ENCODE data around the gene RETREG1. TPM values are rescaled to one million over a fixed set of nuclear protein-coding genes. Genes with fewer than 3 reads are reported as not detected.

The RETREG1 gene
- total and polyA plus RNA-seq, 9 donors, result 1.0 to 20.0 (median 4.0) TPM

GRCh38 chr5:16431490-16431889, 185.3 kb downstream of the RETREG1 start:
- intact Hi-C loops (cut with DNase I), result no loop called here
- DNase-seq, result no peak
- Histone ChIP-seq H3K4me3 (no peak overlapping the region), H3K27me3 (no peaks in the 10 kb centered on the region), H3K36me3 (no peaks in the 10 kb centered on the region), H3K27ac (no peak overlapping the region), H3K4me1 (ENCODE audit: insufficient read depth) (no peaks in the 10 kb centered on the region), H3K9me3 (no peaks in the 10 kb centered on the region)
- no peak for TF ChIP-seq EP300 (IDR thresholded peaks at IDR 0.05)
- no peak for TF ChIP-seq CTCF (IDR thresholded peaks at IDR 0.05)
- TF ChIP-seq POLR2A (IDR thresholded peaks at IDR 0.05), result no peak
- WGBS, 3 donors, result 65 to 78% (median 69%) methylated on average over 2 of the region's 2 CpGs

GRCh38 chr5:16430349-16431089, 186.3 kb downstream of the RETREG1 start:
- DNase-seq, result no peak
- TF ChIP-seq POLR2A (IDR thresholded peaks at IDR 0.05) (no peak), CTCF (IDR thresholded peaks at IDR 0.05) (no peak), EP300 (IDR thresholded peaks at IDR 0.05) (no peak)
- Histone ChIP-seq H3K36me3 (no peaks in the 10 kb centered on the region), H3K27ac (no peak overlapping the region), H3K4me3 (no peak overlapping the region), H3K4me1 (ENCODE audit: insufficient read depth) (no peaks in the 10 kb centered on the region), H3K27me3 (no peaks in the 10 kb centered on the region), H3K9me3 (no peaks in the 10 kb centered on the region)
- intact Hi-C loops (cut with DNase I), result no loop called here
- WGBS, 3 donors, result 85 to 90% (median 88%) methylated on average over 7 of the region's 7 CpGs

GRCh38 chr5:16428359-16428758, 188.4 kb downstream of the RETREG1 start:
- Histone ChIP-seq H3K9me3 (no peaks in the 10 kb centered on the region), H3K4me3 (no peak overlapping the region), H3K4me1 (ENCODE audit: insufficient read depth) (no peaks in the 10 kb centered on the region), H3K27me3 (no peaks in the 10 kb centered on the region), H3K27ac (no peak overlapping the region), H3K36me3 (no peaks in the 10 kb centered on the region)
- WGBS, 3 donors, result 79 to 86% (median 84%) methylated on average over 4 of the region's 4 CpGs
- DNase-seq, result no peak
- TF ChIP-seq EP300 (IDR thresholded peaks at IDR 0.05) (no peak), POLR2A (IDR thresholded peaks at IDR 0.05) (no peak), CTCF (IDR thresholded peaks at IDR 0.05) (no peak)
- intact Hi-C loops (cut with DNase I), result no loop called here

GRCh38 chr5:16427587-16427986, 189.2 kb downstream of the RETREG1 start:
- no peaks in the 10 kb centered on the region for H3K9me3 ChIP-seq
- no peak overlapping the region for H3K4me3 ChIP-seq
- no peaks in the 10 kb centered on the region for H3K36me3 ChIP-seq
- intact Hi-C loops (cut with DNase I), result no loop called here
- 14 to 28% (median 18%) methylated on average over 11 of the region's 11 CpGs for WGBS, 3 donors
- H3K4me1 ChIP-seq (ENCODE audit: insufficient read depth), result no peaks in the 10 kb centered on the region
- no peaks in the 10 kb centered on the region for H3K27me3 ChIP-seq
- DNase-seq, result no peak
- H3K27ac ChIP-seq, result no peak overlapping the region
- no peak for TF ChIP-seq EP300 (IDR thresholded peaks at IDR 0.05)

Small RNA genes within 50 kb of the gene (small RNA-seq; reads per million reads assigned to genes)
- gene RF00019, result not detected

Other genes with a start within 250 kb of the RETREG1 start
- 10 to 100 TPM; 18.0 to 25.0 (median 20.4) TPM for gene ZNF622, start 151.2 kb downstream of the RETREG1 start, total RNA-seq
- gene ZNF622, start 151.2 kb downstream of the RETREG1 start, polyA plus RNA-seq, result 10 to 100 TPM; 24.5 to 27.2 TPM